HG03066 (cell line): Measurements from ENCODE around the gene SPIC.

Experiments used
- ATAC-seq: cut with Tn5 transposase; IDR thresholded peaks from one replicate; pipeline ENCODE4 v1.9.1; 2021; ENCODE audit warnings: low read depth; ENCODE audit not compliant: unreplicated experiment

Gene SPIC

DNA sequence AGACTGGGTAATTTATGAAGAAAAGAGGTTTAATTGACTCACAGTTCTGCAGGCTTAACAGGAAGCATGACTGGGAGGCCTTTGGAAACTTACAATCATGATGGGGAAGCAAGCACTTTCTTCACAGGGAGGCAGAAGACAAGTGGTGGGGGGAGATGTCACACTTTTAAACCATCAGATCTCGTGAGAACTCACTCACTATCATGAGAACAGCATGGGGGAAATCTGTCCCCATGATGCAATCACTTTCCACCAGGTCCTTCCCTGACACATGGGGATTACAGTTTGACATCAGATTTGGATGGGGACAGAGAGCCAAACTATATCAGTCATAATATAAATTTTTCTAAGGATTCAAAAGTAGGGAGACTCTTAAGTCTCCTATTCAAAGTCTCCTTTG, 46.0 kb downstream of the SPIC start:
- no peak for ATAC-seq

DNA sequence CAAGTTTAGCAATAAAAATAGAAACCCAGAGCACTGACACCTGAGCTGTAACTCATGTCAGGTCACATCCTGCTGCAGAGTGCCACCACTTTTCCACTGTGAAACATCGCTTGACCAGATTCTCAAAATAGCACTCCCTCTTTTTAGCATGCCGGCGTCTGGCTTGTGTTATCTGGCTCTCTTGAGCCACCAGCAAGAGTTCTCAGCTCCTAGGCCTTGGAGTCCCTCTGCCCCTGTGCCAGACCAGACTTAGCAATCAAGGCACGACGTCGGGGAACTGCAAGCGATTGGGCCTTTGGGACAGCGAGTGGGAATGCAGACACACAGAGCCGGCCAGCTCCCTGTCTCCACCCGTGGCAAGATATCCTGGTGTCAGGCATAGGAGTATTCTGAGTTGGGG, 52.5 kb downstream of the SPIC start:
- ATAC-seq, result no peak

DNA sequence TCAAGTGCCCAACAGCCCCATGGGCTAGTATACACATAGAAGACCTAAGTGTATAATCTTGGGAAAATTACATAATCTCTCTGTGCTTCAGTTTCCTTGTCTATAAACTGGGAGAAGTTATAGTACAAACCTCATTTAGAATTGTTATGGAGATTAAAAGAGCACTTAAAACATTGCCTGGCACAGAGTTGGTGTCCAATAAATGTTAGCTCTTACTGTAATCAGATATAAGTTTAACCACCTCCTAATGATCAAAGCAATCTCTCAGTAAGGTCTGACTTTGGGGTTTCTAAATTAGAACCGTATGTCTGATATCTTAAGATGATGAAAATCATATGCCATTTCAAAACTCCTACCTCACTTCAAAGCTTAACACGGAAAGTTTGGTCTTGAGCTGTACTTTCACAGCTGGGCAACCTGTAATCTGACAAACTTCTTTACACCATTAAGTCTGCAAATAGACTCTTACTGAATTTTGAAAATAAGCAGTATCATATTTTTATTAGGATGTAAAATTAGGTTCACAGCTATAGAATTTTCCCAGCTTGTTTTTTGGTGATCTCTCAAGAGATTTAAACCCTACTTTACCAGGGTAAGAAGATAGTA, 61.0 kb downstream of the SPIC start:
- no peak for ATAC-seq
